8988T (cell line): ENCODE data around the gene DIDO1.
A peak's percentile ranks its signal among the peaks of the same experiment; 100 is the strongest.

Experiments
- DNase-seq: peaks from one replicate; pipeline ENCODE4 v3.0.0; 2011

DIDO1 gene

GRCh38 chr20:62907384-62908317 lies 18.7 kb downstream of the DIDO1 start:
- DNase-seq: no peak

- no peak for DNase-seq
Observed at GRCh38 chr20:62906647-62907375, 19.5 kb downstream of the DIDO1 start.

GRCh38 chr20:62906209-62906608 lies 20.1 kb downstream of the DIDO1 start:
- DNase-seq: no peak

DNA sequence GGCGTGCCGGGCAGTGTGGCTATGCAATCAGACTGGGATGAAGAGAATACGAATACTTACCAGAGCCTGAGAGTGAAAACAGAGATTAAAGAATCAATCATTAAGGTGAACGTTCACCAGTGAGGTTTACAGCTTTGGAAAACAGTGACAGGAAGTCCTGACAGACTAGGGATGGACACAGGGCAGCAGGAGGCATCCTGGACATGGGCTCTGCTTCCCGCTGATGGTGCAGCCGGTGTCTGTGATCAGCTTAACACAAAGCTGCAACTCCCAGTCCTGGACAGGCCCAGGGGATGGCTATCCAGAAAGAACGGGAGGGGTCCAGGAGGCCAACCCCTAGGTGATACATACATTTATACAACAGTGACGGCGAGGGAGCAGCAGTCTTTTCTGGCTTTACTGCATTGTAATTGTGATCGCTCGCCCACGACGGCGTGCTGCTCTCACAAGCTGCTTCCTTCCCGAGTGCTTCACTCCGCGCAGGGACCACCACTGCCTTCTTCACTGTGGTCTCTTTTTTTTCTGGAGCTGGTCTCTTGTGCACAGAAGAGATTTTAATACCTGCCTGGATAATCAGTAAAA lies 20.7 kb downstream of the DIDO1 start:
- DNase-seq: no peak

GRCh38 chr20:62902926-62903615 lies 23.2 kb downstream of the DIDO1 start:
- DNase-seq: no peak

DNA sequence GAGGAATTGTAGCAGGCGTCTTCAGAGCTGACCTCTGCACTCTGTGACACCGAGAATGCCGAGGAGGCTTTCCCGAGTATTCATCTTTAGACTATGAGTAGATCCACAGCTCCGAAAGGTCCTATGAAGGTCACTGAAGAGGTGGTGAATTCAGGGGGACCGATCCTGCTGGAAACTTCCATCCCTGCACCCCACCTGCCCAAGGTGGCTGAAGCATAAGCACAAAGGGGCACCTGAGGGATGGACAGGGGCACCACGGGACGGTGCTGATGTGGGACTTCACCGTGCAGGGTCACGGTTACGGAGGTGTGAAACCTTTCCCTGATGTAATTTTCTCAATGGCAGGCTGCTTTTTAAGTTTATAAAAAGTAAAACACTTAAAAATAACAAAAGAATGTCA lies 24.4 kb downstream of the DIDO1 start:
- no peak for DNase-seq

DNA sequence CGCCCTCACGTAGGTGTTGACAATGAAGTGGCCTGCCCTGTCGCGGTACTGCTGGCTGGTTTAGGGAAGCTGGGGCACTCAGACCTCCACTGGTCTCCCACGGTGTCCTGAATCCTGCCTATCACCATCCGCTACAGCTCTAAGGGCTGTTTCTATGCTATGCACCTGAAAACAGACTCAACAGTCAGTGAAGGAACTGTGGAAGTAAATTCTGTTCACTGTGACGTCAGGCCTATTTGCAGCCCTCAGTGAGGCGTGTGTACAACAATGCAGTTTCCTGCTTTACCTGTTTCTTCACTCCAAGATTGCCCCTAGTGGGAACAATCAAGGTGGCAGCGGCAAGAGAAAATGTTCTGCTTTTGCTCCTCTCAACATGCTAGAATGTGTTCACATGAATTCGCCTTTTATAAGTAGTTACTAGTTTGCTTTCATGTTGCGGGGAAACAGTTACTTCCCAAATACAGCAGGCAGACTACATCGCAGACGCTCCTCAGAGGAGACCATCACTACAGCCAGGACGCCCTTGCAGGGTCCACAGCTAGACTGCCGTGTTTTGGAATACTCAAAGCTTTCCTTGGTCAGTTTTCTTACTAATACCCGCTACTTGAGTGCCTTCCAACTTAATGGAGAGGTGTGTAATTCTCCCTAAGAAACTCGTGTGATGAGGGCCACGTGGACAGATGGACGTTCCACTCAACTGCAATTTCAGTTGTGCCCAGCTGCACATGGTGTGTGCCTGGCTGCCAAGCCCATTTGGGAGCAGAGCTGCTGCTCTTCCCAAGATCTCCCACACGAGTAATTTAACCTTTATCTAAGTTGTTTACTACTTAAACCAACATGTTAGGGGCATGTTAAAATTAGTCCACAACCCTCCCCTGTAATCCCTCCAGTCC lies 25.4 kb downstream of the DIDO1 start:
- DNase-seq: no peak

GRCh38 chr20:62900052-62900691 lies 26.1 kb downstream of the DIDO1 start:
- DNase-seq: peak; percentile 96

GRCh38 chr20:62899633-62900051 lies 26.7 kb downstream of the DIDO1 start:
- no peak for DNase-seq

- no peak for DNase-seq
Observed at GRCh38 chr20:62898970-62899632, 27.2 kb downstream of the DIDO1 start.

GRCh38 chr20:62898093-62898964 lies 28.0 kb downstream of the DIDO1 start:
- no peak for DNase-seq

- DNase-seq: no peak
Observed at GRCh38 chr20:62897666-62898065, 28.6 kb downstream of the DIDO1 start.

- DNase-seq: no peak
Observed at GRCh38 chr20:62896526-62896925, 29.8 kb downstream of the DIDO1 start.

GRCh38 chr20:62895539-62895938 lies 30.8 kb downstream of the DIDO1 start:
- no peak for DNase-seq

DNA sequence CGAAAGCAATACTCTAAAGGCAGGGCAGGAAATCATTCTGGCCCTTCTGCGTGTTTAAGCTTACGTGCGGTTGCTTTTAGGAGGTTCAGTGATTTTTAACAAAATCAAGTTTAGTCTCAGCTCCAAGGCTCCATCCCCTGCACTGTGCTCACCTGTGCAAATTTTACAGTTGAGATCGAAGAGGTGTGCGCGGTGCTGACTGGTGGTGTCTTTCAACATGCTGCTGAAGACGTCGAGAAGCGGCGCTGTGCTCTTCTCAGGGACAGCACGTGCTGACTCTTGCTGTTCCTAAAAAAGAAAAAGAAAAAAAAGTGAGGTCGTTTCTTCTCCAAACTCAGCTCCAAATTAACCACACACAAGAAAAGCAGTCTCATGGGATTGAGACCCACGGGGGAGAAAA lies 32.0 kb downstream of the DIDO1 start:
- DNase-seq: no peak

DNA sequence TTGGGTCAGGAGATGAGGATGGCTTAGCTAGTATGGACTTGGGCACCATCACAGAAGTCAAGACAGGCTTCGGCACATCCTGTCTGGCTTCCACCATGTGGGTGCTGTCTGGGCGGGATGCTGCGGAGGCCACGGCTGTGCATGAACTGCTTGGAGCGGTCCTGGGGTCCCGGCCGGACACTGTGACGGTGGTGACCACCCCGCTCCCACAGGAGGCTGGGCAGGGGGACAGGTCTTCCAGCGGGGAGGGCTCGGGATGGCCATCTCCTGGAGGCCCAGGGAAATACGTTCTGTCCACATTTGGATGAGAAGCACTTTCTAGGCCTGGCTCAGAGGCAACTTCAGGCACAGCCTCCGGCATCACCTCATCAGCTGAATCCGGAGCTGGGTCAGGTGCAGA lies 32.6 kb downstream of the DIDO1 start:
- DNase-seq: no peak

GRCh38 chr20:62892348-62893304 lies 33.7 kb downstream of the DIDO1 start:
- DNase-seq: no peak

DNA sequence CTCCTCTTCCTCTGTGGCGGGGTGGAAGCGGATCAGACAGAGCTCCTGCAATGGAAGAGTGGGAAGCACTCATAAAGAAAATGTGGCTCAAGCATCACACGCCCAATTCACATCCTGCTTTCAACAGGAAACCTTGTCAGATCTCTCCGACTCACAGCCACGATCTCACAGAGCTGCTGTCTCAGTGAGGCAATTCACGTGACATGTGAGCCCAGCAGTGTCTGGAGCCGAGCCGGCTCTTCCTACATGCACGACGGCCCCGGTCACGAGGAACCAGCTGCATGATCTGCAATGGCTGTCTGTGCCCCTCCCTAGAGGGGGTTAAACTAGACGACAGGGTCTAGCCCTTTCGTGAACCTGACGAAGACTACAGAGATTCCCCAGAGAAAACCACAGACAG lies 35.2 kb downstream of the DIDO1 start:
- DNase-seq: no peak

GRCh38 chr20:62890444-62890843 lies 35.9 kb downstream of the DIDO1 start:
- no peak for DNase-seq
